NCI-H1048 (cell line): ENCODE results near the gene CEL.

Experiments
- DNase-seq: peaks from one replicate; lab custom pipeline; 2025; lab: John Stamatoyannopoulos, UW

The CEL gene

GRCh38 chr9:133117271-133118178 is 55.7 kb downstream of the CEL start:
- no peak for DNase-seq

- no peak for DNase-seq
Measured at GRCh38 chr9:133118179-133118520, 56.4 kb downstream of the CEL start.

- DNase-seq: no peak
Measured at GRCh38 chr9:133118568-133118967, 56.8 kb downstream of the CEL start.

- DNase-seq: no peak
Measured at GRCh38 chr9:133119103-133119845, 57.5 kb downstream of the CEL start.

- no peak for DNase-seq
Measured at GRCh38 chr9:133119846-133120500, 58.2 kb downstream of the CEL start.

- no peak for DNase-seq
Measured at GRCh38 chr9:133120501-133121197, 58.9 kb downstream of the CEL start.
